PC-3 (cell line): Measurements from ENCODE around the gene AFTPH. TPM values are rescaled to one million over a fixed set of nuclear protein-coding genes. Genes with fewer than 3 reads are reported as not detected.

Source experiments
- ATAC-seq: fragments of 200-7000 bp; cut with Tn5 transposase; 2 replicates; pipeline ENCODE4 v1.9.1; 2020; ENCODE audit warnings: mild to moderate bottlenecking, moderate library complexity
- BruUV-seq: library from RNA; stranded (reverse); fragments of 400-500 nt; replicated peaks from 2 replicates; lab custom pipeline; 2021; lab: Mats Ljungman, UMichigan
- CTCF ChIA-PET: fragments of 300-600 bp; sonication (Branson Sonifier 250); formaldehyde crosslinking; loops from one replicate; lab custom pipeline; 2022; ENCODE audit warnings: antibody characterized with exemption; lab: Charles Lee
- POLR2A ChIA-PET: fragments of 300-600 bp; sonication (Branson Sonifier 250); formaldehyde crosslinking; loops from one replicate; lab custom pipeline; 2022; ENCODE audit warnings: antibody characterized with exemption; ENCODE audit not compliant: unreplicated experiment; lab: Charles Lee
- DNase-seq: peaks from one replicate; pipeline ENCODE4 v3.0.0-alpha.2; 2015
- H2AFZ ChIP-seq: fragments of 300-600 bp; sonication (generic); 2 replicates; pipeline ENCODE4 v1.6.0; 2016; ENCODE audit warnings: antibody characterized with exemption, low read length
- H3F3A ChIP-seq: fragments of 300-600 bp; sonication (generic); one replicate; pipeline ENCODE4 v1.6.0; 2017; ENCODE audit warnings: antibody characterized with exemption, low read length, control low read depth, mild to moderate bottlenecking; ENCODE audit not compliant: unreplicated experiment
- H3K27ac ChIP-seq: fragments of 300-600 bp; sonication (generic); 2 replicates; pipeline ENCODE4 v1.5.1; 2016; ENCODE audit warnings: mild to moderate bottlenecking, low read length
- H3K27me3 ChIP-seq: fragments of 300-600 bp; sonication (generic); 2 replicates; pipeline ENCODE4 v1.6.1; 2016; ENCODE audit warnings: low read length, mixed read lengths
- H3K36me3 ChIP-seq: fragments of 300-600 bp; sonication (generic); 2 replicates; pipeline ENCODE4 v1.6.1; 2016; ENCODE audit warnings: low read depth, mixed run types, low read length, mixed read lengths
- H3K4me1 ChIP-seq: fragments of 300-600 bp; sonication (generic); 2 replicates; pipeline ENCODE4 v1.5.1; 2016; ENCODE audit warnings: low read length; ENCODE audit not compliant: insufficient read depth
- H3K4me2 ChIP-seq: fragments of 300-600 bp; sonication (generic); 2 replicates; pipeline ENCODE4 v1.6.0; 2016; ENCODE audit warnings: low read length
- H3K4me3 ChIP-seq: fragments of 300-600 bp; sonication (generic); 2 replicates; pipeline ENCODE4 v1.5.1; 2016; ENCODE audit warnings: mild to moderate bottlenecking, low read length, mixed read lengths
- H3K79me2 ChIP-seq: fragments of 300-600 bp; sonication (generic); 2 replicates; pipeline ENCODE4 v1.6.1; 2017; ENCODE audit warnings: low read length, mixed read lengths
- H3K9ac ChIP-seq: fragments of 300-600 bp; sonication (generic); 2 replicates; pipeline ENCODE4 v1.6.0; 2016; ENCODE audit warnings: mild to moderate bottlenecking, low read length
- H3K9me2 ChIP-seq: fragments of 300-600 bp; sonication (generic); replicated peaks from 2 replicates; pipeline ENCODE4 v1.6.1; 2016; ENCODE audit warnings: mixed run types, low read length, mixed read lengths
- H3K9me3 ChIP-seq: fragments of 300-600 bp; sonication (generic); 2 replicates; pipeline ENCODE4 v1.6.1; 2016; ENCODE audit warnings: low read length, mixed read lengths
- H4K20me1 ChIP-seq: fragments of 300-600 bp; sonication (generic); 2 replicates; pipeline ENCODE4 v1.6.1; 2016; ENCODE audit warnings: low read length, mixed read lengths
- CTCF ChIP-seq: fragments of 300-600 bp; sonication (generic); conservative IDR thresholded peaks from 2 replicates; pipeline ENCODE4 v1.5.1; 2017; ENCODE audit warnings: antibody characterized with exemption, low read depth, mild to moderate bottlenecking, low read length
- EZH2 ChIP-seq: fragments of 300-600 bp; sonication (generic); IDR thresholded peaks from one replicate; pipeline ENCODE4 v1.6.1; 2017; ENCODE audit warnings: antibody characterized with exemption, mild to moderate bottlenecking, low read length; ENCODE audit not compliant: unreplicated experiment
- EZH2phosphoT487 ChIP-seq: fragments of 300-600 bp; sonication (generic); IDR thresholded peaks from 2 replicates; pipeline ENCODE4 v1.6.1; 2018; ENCODE audit warnings: mild to moderate bottlenecking, antibody characterized with exemption, low read length, borderline replicate concordance
- intact Hi-C: fragments of 100-400 bp; cut with micrococcal nuclease; formaldehyde crosslinking; loops from 2 replicates; pipeline ENCODE4 v1.9.0; 2023
- total RNA-seq: library from RNA; depleted of rRNA; stranded (reverse); fragments of >200 nt; gene quantifications from 2 replicates; pipeline ENCODE4 v1.2.3, GENCODE V29; 2014

Gene AFTPH
- total RNA-seq, 1 experiment from 2014 or later, result 26.6 TPM

- H3K9ac ChIP-seq, result no peak overlapping the region
- H3K9me3 ChIP-seq, result no peaks in the 10 kb centered on the region
- intact Hi-C loops, result no loop called here
- DNase-seq (peak; percentile 55), ATAC-seq (peak; percentile 19)
- TF ChIP-seq EZH2 (no peak), CTCF (no peak), EZH2phosphoT487 (no peak)
- H4K20me1 ChIP-seq, result no peaks in the 10 kb centered on the region
- no peaks in the 10 kb centered on the region for H3K36me3 ChIP-seq
- H3K9me2 ChIP-seq, result no peaks in the 10 kb centered on the region
- peaks cover 65% of the 10 kb centered on the region for H3K4me1 ChIP-seq
- no peak overlapping the region for H3K4me3 ChIP-seq
- no peak overlapping the region for H2AFZ ChIP-seq
- H3K27me3 ChIP-seq, result no peaks in the 10 kb centered on the region
- no TSS peak for BruUV-seq
- ChIA-PET POLR2A (no interaction called here), CTCF (no interaction called here)
- peak overlapping the region; percentile 33 for H3K4me2 ChIP-seq
- no peak overlapping the region for H3K27ac ChIP-seq
- H3K79me2 ChIP-seq, result peaks cover 87% of the 10 kb centered on the region
- peaks cover 16% of the 10 kb centered on the region for H3F3A ChIP-seq
These were observed 13.9 kb downstream of the AFTPH start for GRCh38 chr2:64537991-64538390.

GRCh38 chr2:64538764-64539433 lies 14.8 kb downstream of the AFTPH start:
- POLR2A ChIA-PET, result no interaction called here
- ATAC-seq, result no peak

More at GRCh38 chr2:64538764-64539433, 14.8 kb downstream of the AFTPH start:
- CTCF ChIA-PET, result no interaction called here
- no peak overlapping the region for H3K27ac ChIP-seq
- TF ChIP-seq CTCF, result no peak
- TF ChIP-seq EZH2phosphoT487, result no peak
- no peak for TF ChIP-seq EZH2
- no TSS peak for BruUV-seq
- intact Hi-C loops, result no loop called here
- H3K9ac ChIP-seq, result no peak overlapping the region
- H3F3A ChIP-seq, result peaks cover 21% of the 10 kb centered on the region
- H3K79me2 ChIP-seq, result peaks cover 85% of the 10 kb centered on the region
- H2AFZ ChIP-seq, result no peak overlapping the region
- no peak overlapping the region for H3K4me3 ChIP-seq
- H4K20me1 ChIP-seq, result no peaks in the 10 kb centered on the region
- H3K9me3 ChIP-seq, result no peaks in the 10 kb centered on the region
- H3K4me2 ChIP-seq, result no peak overlapping the region
- no peaks in the 10 kb centered on the region for H3K9me2 ChIP-seq
- H3K27me3 ChIP-seq, result no peaks in the 10 kb centered on the region
- no peak for DNase-seq
- peaks cover 72% of the 10 kb centered on the region for H3K4me1 ChIP-seq
- H3K36me3 ChIP-seq, result no peaks in the 10 kb centered on the region
